SK-N-SH (cell line): Measurements from ENCODE around the gene NAV2. TPM values are rescaled to one million over a fixed set of nuclear protein-coding genes. Genes with fewer than 3 reads are reported as not detected.

Experiments used
- CTCF ChIA-PET: fragments of 300-600, 350-600 bp; formaldehyde crosslinking; extraction: SDS; loops from one replicate; lab custom pipeline; 2021; lab: Yijun Ruan, JAX
- POLR2A ChIA-PET: fragments of 350-600 bp; sonication (Branson Sonifier 250); formaldehyde crosslinking; extraction: SDS; loops from one replicate; lab custom pipeline; 2020; ENCODE audit warnings: antibody characterized with exemption, inconsistent platforms; lab: Yijun Ruan, JAX
- DNase-seq: peaks from one replicate; pipeline ENCODE4 v3.0.0; 2012
- H2AFZ ChIP-seq: fragments of 200-600 bp; sonication (generic); 2 replicates; pipeline ENCODE4 v1.8.1; 2016; ENCODE audit warnings: antibody characterized with exemption, mild to moderate bottlenecking, low read depth
- H3F3A ChIP-seq: fragments of 200-600 bp; sonication (generic); replicated peaks from 2 replicates; pipeline ENCODE3; 2016; ENCODE audit warnings: antibody characterized with exemption, mild to moderate bottlenecking; ENCODE audit not compliant: insufficient read depth
- H3K27ac ChIP-seq, 2 experiments: fragments of 200-500 bp in 1 of 2; fragments of 200-600 bp in 1 of 2; sonication (Bioruptor generic) in 1 of 2; sonication (generic), shearing (Covaris generic) in 1 of 2; 2 replicates each; pipeline versions ENCODE4 v1.5.1 to v1.6.1; 2014 to 2016; ENCODE audit warnings: low read depth in 2 of 2, inconsistent platforms in 1 of 2, low read length in 1 of 2, mild to moderate bottlenecking in 1 of 2, mixed read lengths in 1 of 2
- H3K27me3 ChIP-seq: fragments of 200-600 bp; sonication (generic), shearing (Covaris generic); 2 replicates; pipeline ENCODE4 v1.6.1; 2016; ENCODE audit warnings: mixed run types; ENCODE audit not compliant: insufficient read depth
- H3K36me3 ChIP-seq, 2 experiments: fragments of 200-500 bp in 1 of 2; fragments of 200-600 bp in 1 of 2; sonication (Bioruptor generic) in 1 of 2; sonication (generic) in 1 of 2; replicated peaks in 1 of 2; 2 replicates each; pipeline versions ENCODE3 to v1.5.1; 2014 to 2016; ENCODE audit warnings: low read length in 1 of 2, mild to moderate bottlenecking in 1 of 2; ENCODE audit not compliant: insufficient read depth in 2 of 2, control insufficient read depth in 1 of 2
- H3K4me1 ChIP-seq, 2 experiments: fragments of 200-500 bp in 1 of 2; fragments of 200-600 bp in 1 of 2; sonication (Bioruptor generic) in 1 of 2; sonication (generic), shearing (Covaris generic) in 1 of 2; 2 replicates each; pipeline versions ENCODE4 v1.5.1 to v1.6.1; 2014 to 2016; ENCODE audit warnings: low read depth in 1 of 2, low read length in 1 of 2, mixed run types in 1 of 2; ENCODE audit not compliant: insufficient read depth in 2 of 2, control insufficient read depth in 1 of 2
- H3K4me2 ChIP-seq: fragments of 200-600 bp; sonication (generic), shearing (Covaris generic); 2 replicates; pipeline ENCODE4 v1.6.1; 2017; ENCODE audit warnings: mixed run types
- H3K4me3 ChIP-seq, 2 experiments: fragments of 200-500 bp in 1 of 2; fragments of 200-600 bp in 1 of 2; sonication (Bioruptor generic) in 1 of 2; sonication (generic), shearing (Covaris generic) in 1 of 2; 2 replicates each; pipeline versions ENCODE4 v1.5.1 to v1.8.1; 2014 to 2016; ENCODE audit warnings: low read depth in 2 of 2, inconsistent platforms in 1 of 2, low read length in 1 of 2, mild to moderate bottlenecking in 1 of 2, mixed read lengths in 1 of 2, moderate library complexity in 1 of 2
- H3K79me2 ChIP-seq: fragments of 200-600 bp; sonication (generic); 2 replicates; pipeline ENCODE4 v1.8.1; 2017; ENCODE audit warnings: mild to moderate bottlenecking; ENCODE audit not compliant: insufficient read depth
- H3K9ac ChIP-seq: fragments of 200-600 bp; sonication (generic); 2 replicates; pipeline ENCODE4 v1.6.1; 2017; ENCODE audit warnings: mixed run types
- H3K9me2 ChIP-seq: fragments of 200-600 bp; sonication (generic); 2 replicates; pipeline ENCODE4 v1.6.1; 2017; ENCODE audit warnings: mixed run types
- H3K9me3 ChIP-seq: fragments of 200-600 bp; sonication (generic); 2 replicates; pipeline ENCODE4 v1.6.1; 2017; ENCODE audit warnings: mixed run types, mild to moderate bottlenecking, moderate library complexity
- H4K20me1 ChIP-seq: fragments of 200-600 bp; sonication (generic); 2 replicates; pipeline ENCODE4 v1.6.1; 2017; ENCODE audit warnings: mild to moderate bottlenecking, mixed run types; ENCODE audit not compliant: insufficient read depth
- CHD2 ChIP-seq: fragments of 150-350 bp; IDR thresholded peaks from 2 replicates; pipeline ENCODE4 v1.6.1; 2018; ENCODE audit warnings: low read length; ENCODE audit not compliant: partially characterized antibody
- EZH2phosphoT487 ChIP-seq: fragments of 200-600 bp; sonication (generic); IDR thresholded peaks from 2 replicates; pipeline ENCODE4 v1.6.1; 2017; ENCODE audit warnings: low read depth, mixed run types, mild to moderate bottlenecking, antibody characterized with exemption, moderate library complexity, borderline replicate concordance
- FOSL2 ChIP-seq: IDR thresholded peaks from 2 replicates; pipeline ENCODE4 v1.4.0; 2012; ENCODE audit warnings: low read depth, mild to moderate bottlenecking, moderate library complexity, borderline replicate concordance
- FOXJ3 ChIP-seq: sonication (generic); formaldehyde crosslinking; IDR thresholded peaks from 2 replicates; pipeline ENCODE4 v1.5.1; 2020; ENCODE audit warnings: mild to moderate bottlenecking, missing genetic modification reagents
- GABPA ChIP-seq: IDR thresholded peaks from 2 replicates; pipeline ENCODE4 v1.4.0; 2012; ENCODE audit warnings: low read depth, mild to moderate bottlenecking
- GATA2 ChIP-seq: sonication (generic); formaldehyde crosslinking; IDR thresholded peaks from 2 replicates; pipeline ENCODE4 v1.5.0; 2020; ENCODE audit warnings: mild to moderate bottlenecking, missing genetic modification reagents
- MEF2A ChIP-seq: IDR thresholded peaks from 2 replicates; pipeline ENCODE4 v1.4.0; 2012; ENCODE audit warnings: low read depth, borderline replicate concordance
- NFIC ChIP-seq: IDR thresholded peaks from 2 replicates; pipeline ENCODE4 v1.4.0; 2012; ENCODE audit warnings: borderline replicate concordance
- NRF1 ChIP-seq: IDR thresholded peaks from 2 replicates; pipeline ENCODE4 v1.6.1; 2012; ENCODE audit warnings: low read depth, mild to moderate bottlenecking, low read length
- POLR2AphosphoS5 ChIP-seq: IDR thresholded peaks from 2 replicates; pipeline ENCODE4 v1.6.1; 2012; ENCODE audit warnings: low read depth, low read length
- RCOR1 ChIP-seq: fragments of 150-350 bp; IDR thresholded peaks from 2 replicates; pipeline ENCODE4 v1.6.1; 2017; ENCODE audit warnings: antibody characterized with exemption, low read length
- RFX5 ChIP-seq: IDR thresholded peaks from 2 replicates; pipeline ENCODE4 v1.6.1; 2012; ENCODE audit warnings: mild to moderate bottlenecking, improper control_type of control experiment, low read length
- SIN3A ChIP-seq: IDR thresholded peaks from 2 replicates; pipeline ENCODE4 v1.6.1; 2012; ENCODE audit warnings: low read depth, mild to moderate bottlenecking, low read length, moderate library complexity, borderline replicate concordance
- TCF12 ChIP-seq: IDR thresholded peaks from 2 replicates; pipeline ENCODE4 v1.4.0; 2012
- WGBS: methylation state at CpG from one replicate; pipeline ENCODE4 v1.1.6; 2017; ENCODE audit warnings: low lambda C conversion rate; 5-methylcytosine and 5-hydroxymethylcytosine counted together
- polyA plus RNA-seq, 3 experiments: library from polyadenylated mRNA; depleted of rRNA; stranded (reverse); fragments of >200 nt; gene quantifications; 2 replicates each; pipeline ENCODE4 v1.2.3, GENCODE V29; 2012
- TF ChIP-seq, protein P1 (sequence below): fragments of 150-350 bp; IDR thresholded peaks from 2 replicates; pipeline ENCODE4 v1.6.1; 2016; ENCODE audit warnings: mild to moderate bottlenecking, low read depth, low read length
- TF ChIP-seq, protein P2 (sequence below): IDR thresholded peaks from 2 replicates; pipeline ENCODE4; 2012
- TF ChIP-seq, protein P3 (sequence below): IDR thresholded peaks from 2 replicates; pipeline ENCODE4 v1.6.1; 2012; ENCODE audit warnings: mild to moderate bottlenecking, low read depth, low read length, moderate library complexity

Gene NAV2
- polyA plus RNA-seq, 1 of the 3 experiments (the other 2 are of a cell fraction), result 26.2 TPM

DNA sequence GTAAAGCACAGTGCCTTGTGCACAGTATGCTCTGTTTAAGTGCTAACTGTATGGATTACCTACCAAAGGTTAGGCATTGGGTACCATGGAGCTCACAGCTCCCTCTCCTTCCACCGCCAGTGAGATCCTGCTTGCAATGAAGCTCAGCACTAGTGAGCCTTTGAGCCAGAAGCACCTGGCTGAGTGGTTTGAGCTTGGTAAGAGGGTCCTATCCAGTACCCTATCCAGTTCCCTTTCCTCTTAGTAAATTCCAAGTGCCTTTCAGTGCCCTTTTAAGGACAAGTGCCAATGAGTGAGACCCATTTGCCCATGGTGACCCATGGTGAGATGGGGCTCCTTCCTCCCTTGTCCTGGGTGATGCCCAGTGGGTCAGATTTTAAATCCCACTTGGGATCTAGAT, 43.1 kb upstream of the NAV2 start:
- no peak overlapping the region for H3K4me2 ChIP-seq
- no peak for DNase-seq
- no peak overlapping the region for H3K4me3 ChIP-seq
- H2AFZ ChIP-seq, result no peak overlapping the region
- H3K9me2 ChIP-seq, result no peaks in the 10 kb centered on the region
- peaks cover 4% of the 10 kb centered on the region for H3F3A ChIP-seq
- peaks cover 20% of the 10 kb centered on the region; the same call in 1 of the 2 replicates for H3K79me2 ChIP-seq
- TF ChIP-seq, protein P1, sequence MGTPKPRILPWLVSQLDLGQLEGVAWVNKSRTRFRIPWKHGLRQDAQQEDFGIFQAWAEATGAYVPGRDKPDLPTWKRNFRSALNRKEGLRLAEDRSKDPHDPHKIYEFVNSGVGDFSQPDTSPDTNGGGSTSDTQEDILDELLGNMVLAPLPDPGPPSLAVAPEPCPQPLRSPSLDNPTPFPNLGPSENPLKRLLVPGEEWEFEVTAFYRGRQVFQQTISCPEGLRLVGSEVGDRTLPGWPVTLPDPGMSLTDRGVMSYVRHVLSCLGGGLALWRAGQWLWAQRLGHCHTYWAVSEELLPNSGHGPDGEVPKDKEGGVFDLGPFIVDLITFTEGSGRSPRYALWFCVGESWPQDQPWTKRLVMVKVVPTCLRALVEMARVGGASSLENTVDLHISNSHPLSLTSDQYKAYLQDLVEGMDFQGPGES, result no peak
- TF ChIP-seq GABPA (no peak), RFX5 (no peak), GATA2 (no peak), EZH2phosphoT487 (no peak), POLR2AphosphoS5 (no peak), NFIC (no peak), FOXJ3 (CRISPR knock-in tag) (no peak), RCOR1 (no peak), MEF2A (no peak), SIN3A (no peak), CHD2 (no peak), FOSL2 (no peak), TCF12 (no peak), NRF1 (no peak)
- TF ChIP-seq, protein P2, sequence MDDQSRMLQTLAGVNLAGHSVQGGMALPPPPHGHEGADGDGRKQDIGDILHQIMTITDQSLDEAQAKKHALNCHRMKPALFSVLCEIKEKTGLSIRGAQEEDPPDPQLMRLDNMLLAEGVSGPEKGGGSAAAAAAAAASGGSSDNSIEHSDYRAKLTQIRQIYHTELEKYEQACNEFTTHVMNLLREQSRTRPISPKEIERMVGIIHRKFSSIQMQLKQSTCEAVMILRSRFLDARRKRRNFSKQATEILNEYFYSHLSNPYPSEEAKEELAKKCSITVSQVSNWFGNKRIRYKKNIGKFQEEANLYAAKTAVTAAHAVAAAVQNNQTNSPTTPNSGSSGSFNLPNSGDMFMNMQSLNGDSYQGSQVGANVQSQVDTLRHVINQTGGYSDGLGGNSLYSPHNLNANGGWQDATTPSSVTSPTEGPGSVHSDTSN, result no peak
- TF ChIP-seq, protein P3, sequence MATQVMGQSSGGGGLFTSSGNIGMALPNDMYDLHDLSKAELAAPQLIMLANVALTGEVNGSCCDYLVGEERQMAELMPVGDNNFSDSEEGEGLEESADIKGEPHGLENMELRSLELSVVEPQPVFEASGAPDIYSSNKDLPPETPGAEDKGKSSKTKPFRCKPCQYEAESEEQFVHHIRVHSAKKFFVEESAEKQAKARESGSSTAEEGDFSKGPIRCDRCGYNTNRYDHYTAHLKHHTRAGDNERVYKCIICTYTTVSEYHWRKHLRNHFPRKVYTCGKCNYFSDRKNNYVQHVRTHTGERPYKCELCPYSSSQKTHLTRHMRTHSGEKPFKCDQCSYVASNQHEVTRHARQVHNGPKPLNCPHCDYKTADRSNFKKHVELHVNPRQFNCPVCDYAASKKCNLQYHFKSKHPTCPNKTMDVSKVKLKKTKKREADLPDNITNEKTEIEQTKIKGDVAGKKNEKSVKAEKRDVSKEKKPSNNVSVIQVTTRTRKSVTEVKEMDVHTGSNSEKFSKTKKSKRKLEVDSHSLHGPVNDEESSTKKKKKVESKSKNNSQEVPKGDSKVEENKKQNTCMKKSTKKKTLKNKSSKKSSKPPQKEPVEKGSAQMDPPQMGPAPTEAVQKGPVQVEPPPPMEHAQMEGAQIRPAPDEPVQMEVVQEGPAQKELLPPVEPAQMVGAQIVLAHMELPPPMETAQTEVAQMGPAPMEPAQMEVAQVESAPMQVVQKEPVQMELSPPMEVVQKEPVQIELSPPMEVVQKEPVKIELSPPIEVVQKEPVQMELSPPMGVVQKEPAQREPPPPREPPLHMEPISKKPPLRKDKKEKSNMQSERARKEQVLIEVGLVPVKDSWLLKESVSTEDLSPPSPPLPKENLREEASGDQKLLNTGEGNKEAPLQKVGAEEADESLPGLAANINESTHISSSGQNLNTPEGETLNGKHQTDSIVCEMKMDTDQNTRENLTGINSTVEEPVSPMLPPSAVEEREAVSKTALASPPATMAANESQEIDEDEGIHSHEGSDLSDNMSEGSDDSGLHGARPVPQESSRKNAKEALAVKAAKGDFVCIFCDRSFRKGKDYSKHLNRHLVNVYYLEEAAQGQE, result no peak
- H3K9ac ChIP-seq, result no peak overlapping the region
- H3K27ac ChIP-seq, result no peak overlapping the region
- peaks cover 0 to 19% of the 10 kb centered on the region in 2 experiments; a peak in 1 of 4 replicates for H3K4me1 ChIP-seq
- H4K20me1 ChIP-seq, result no peaks in the 10 kb centered on the region
- ChIA-PET CTCF (no interaction called here), POLR2A (no interaction called here)
- H3K27me3 ChIP-seq, result no peaks in the 10 kb centered on the region
- peaks cover 4 to 18% of the 10 kb centered on the region in 2 experiments for H3K36me3 ChIP-seq
- no peaks in the 10 kb centered on the region for H3K9me3 ChIP-seq
- WGBS, result no CpG with 5 or more reads among the region's 1 CpG
